ENCODE data around the gene CDYL2. TPM values are rescaled to one million over a fixed set of nuclear protein-coding genes. Genes with fewer than 3 reads are reported as not detected.
"Not testable (repeated sequence)": the region's sequence is repeated elsewhere in the genome, so short reads cannot be mapped to it uniquely, and the experiment has no call there.

The CDYL2 gene
- total RNA-seq, 1 donor from 2014 or later: 4.1 TPM

GRCh38 chr16:80654094-80654862 is 150.1 kb downstream of the CDYL2 start:
- no peaks in the 10 kb centered on the region for H3K36me3 Mint-ChIP-seq (ENCODE audit: low read depth)
- no peaks in the 10 kb centered on the region for H3K4me1 Mint-ChIP-seq (ENCODE audit: low read depth)
- peaks cover 26% of the 10 kb centered on the region for H3K9me3 Mint-ChIP-seq (ENCODE audit: low read depth)

GRCh38 chr16:80652441-80652840 is 152.0 kb downstream of the CDYL2 start:
- DNase-seq (ENCODE audit: low spot score): no peak

More at GRCh38 chr16:80654094-80654862, 150.1 kb downstream of the CDYL2 start:
- no peaks in the 10 kb centered on the region for H3K27me3 Mint-ChIP-seq (ENCODE audit: low read depth)
- no peak overlapping the region for H3K27ac Mint-ChIP-seq (ENCODE audit: unreplicated experiment)
- TF ChIP-seq, protein P1, sequence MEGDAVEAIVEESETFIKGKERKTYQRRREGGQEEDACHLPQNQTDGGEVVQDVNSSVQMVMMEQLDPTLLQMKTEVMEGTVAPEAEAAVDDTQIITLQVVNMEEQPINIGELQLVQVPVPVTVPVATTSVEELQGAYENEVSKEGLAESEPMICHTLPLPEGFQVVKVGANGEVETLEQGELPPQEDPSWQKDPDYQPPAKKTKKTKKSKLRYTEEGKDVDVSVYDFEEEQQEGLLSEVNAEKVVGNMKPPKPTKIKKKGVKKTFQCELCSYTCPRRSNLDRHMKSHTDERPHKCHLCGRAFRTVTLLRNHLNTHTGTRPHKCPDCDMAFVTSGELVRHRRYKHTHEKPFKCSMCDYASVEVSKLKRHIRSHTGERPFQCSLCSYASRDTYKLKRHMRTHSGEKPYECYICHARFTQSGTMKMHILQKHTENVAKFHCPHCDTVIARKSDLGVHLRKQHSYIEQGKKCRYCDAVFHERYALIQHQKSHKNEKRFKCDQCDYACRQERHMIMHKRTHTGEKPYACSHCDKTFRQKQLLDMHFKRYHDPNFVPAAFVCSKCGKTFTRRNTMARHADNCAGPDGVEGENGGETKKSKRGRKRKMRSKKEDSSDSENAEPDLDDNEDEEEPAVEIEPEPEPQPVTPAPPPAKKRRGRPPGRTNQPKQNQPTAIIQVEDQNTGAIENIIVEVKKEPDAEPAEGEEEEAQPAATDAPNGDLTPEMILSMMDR (IDR thresholded peaks at IDR 0.05): no peak
- no peak for DNase-seq (ENCODE audit: low spot score)
- no peak overlapping the region for H3K4me3 Mint-ChIP-seq (ENCODE audit: unreplicated experiment)

DNA sequence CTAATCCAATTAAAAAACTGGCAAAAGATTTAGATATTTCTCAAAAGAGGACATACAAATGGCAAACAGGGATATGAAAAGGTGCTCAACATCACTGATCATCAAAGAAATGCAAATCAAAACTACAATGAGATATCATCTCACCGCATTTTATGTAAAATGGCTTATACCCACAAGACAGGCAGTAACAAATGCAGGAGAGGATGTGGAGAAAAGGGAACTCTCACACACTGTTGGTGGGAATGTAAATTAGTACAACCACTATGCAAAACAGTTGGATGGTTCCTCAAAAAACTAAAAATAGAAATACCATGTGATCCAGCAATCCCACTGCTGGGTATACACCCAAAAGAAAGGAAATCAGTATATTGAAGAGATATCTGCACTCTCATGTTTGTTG is 154.1 kb downstream of the CDYL2 start:
- H3K9me3 Mint-ChIP-seq (ENCODE audit: low read depth): peaks cover 39% of the 10 kb centered on the region
- H3K36me3 Mint-ChIP-seq (ENCODE audit: low read depth); H3K4me1 Mint-ChIP-seq (ENCODE audit: low read depth); H3K27me3 Mint-ChIP-seq (ENCODE audit: low read depth); H3K27ac Mint-ChIP-seq (ENCODE audit: unreplicated experiment); DNase-seq (ENCODE audit: low spot score); H3K4me3 Mint-ChIP-seq (ENCODE audit: unreplicated experiment): not testable (repeated sequence)

More at GRCh38 chr16:80652441-80652840, 152.0 kb downstream of the CDYL2 start:
- Mint-ChIP-seq H3K36me3 (ENCODE audit: low read depth) (no peaks in the 10 kb centered on the region), H3K27me3 (ENCODE audit: low read depth) (no peaks in the 10 kb centered on the region), H3K9me3 (ENCODE audit: low read depth) (peaks cover 31% of the 10 kb centered on the region), H3K4me1 (ENCODE audit: low read depth) (no peaks in the 10 kb centered on the region), H3K4me3 (ENCODE audit: unreplicated experiment) (no peak overlapping the region), H3K27ac (ENCODE audit: unreplicated experiment) (no peak overlapping the region)
- TF ChIP-seq, protein P1 (IDR thresholded peaks at IDR 0.05): no peak

GRCh38 chr16:80640316-80640715 is 164.1 kb downstream of the CDYL2 start:
- H3K27ac Mint-ChIP-seq (ENCODE audit: unreplicated experiment): no peak overlapping the region
- no peak for DNase-seq (ENCODE audit: low spot score)
- no peak overlapping the region for H3K4me3 Mint-ChIP-seq (ENCODE audit: unreplicated experiment)
- TF ChIP-seq, protein P1 (IDR thresholded peaks at IDR 0.05): no peak
- H3K27me3 Mint-ChIP-seq (ENCODE audit: low read depth): no peaks in the 10 kb centered on the region
- H3K4me1 Mint-ChIP-seq (ENCODE audit: low read depth): no peaks in the 10 kb centered on the region
- peaks cover 46% of the 10 kb centered on the region for H3K9me3 Mint-ChIP-seq (ENCODE audit: low read depth)
- H3K36me3 Mint-ChIP-seq (ENCODE audit: low read depth): no peaks in the 10 kb centered on the region

- peaks cover 52% of the 10 kb centered on the region for H3K9me3 Mint-ChIP-seq (ENCODE audit: low read depth)
- H3K27ac Mint-ChIP-seq (ENCODE audit: unreplicated experiment): no peak overlapping the region
- H3K4me3 Mint-ChIP-seq (ENCODE audit: unreplicated experiment): no peak overlapping the region
- TF ChIP-seq, protein P1 (IDR thresholded peaks at IDR 0.05): no peak
- no peaks in the 10 kb centered on the region for H3K36me3 Mint-ChIP-seq (ENCODE audit: low read depth)
- DNase-seq (ENCODE audit: low spot score): no peak
- no peaks in the 10 kb centered on the region for H3K27me3 Mint-ChIP-seq (ENCODE audit: low read depth)
- H3K4me1 Mint-ChIP-seq (ENCODE audit: low read depth): no peaks in the 10 kb centered on the region
Observed at GRCh38 chr16:80639636-80640035, 164.8 kb downstream of the CDYL2 start.

GRCh38 chr16:80637621-80638020 is 166.8 kb downstream of the CDYL2 start:
- Mint-ChIP-seq H3K4me3 (ENCODE audit: unreplicated experiment) (no peak overlapping the region), H3K4me1 (ENCODE audit: low read depth) (no peaks in the 10 kb centered on the region), H3K27me3 (ENCODE audit: low read depth) (no peaks in the 10 kb centered on the region), H3K36me3 (ENCODE audit: low read depth) (no peaks in the 10 kb centered on the region), H3K9me3 (ENCODE audit: low read depth) (peaks cover 43% of the 10 kb centered on the region), H3K27ac (ENCODE audit: unreplicated experiment) (no peak overlapping the region)
- no peak for DNase-seq (ENCODE audit: low spot score)
- TF ChIP-seq, protein P1 (IDR thresholded peaks at IDR 0.05): no peak

All from chondrocyte (in vitro differentiated cells).